Ishikawa (cell line): ENCODE results near the gene CBX1.

ENCODE experiments used
- CREB1 ChIP-seq: IDR thresholded peaks from 2 replicates; pipeline ENCODE4 v1.6.1; 2012; ENCODE audit warnings: low read depth
- EP300 ChIP-seq: IDR thresholded peaks from 2 replicates; pipeline ENCODE4 v1.6.1; 2012; ENCODE audit warnings: borderline replicate concordance
- MAX ChIP-seq: IDR thresholded peaks from 2 replicates; pipeline ENCODE4 v1.6.1; 2012
- TAF1 ChIP-seq: IDR thresholded peaks from 2 replicates; pipeline ENCODE4 v1.6.1; 2012; ENCODE audit warnings: low read depth, mild to moderate bottlenecking
- TEAD4 ChIP-seq: IDR thresholded peaks from 2 replicates; pipeline ENCODE4 v1.6.1; 2012
- ZBTB7A ChIP-seq: IDR thresholded peaks from 2 replicates; pipeline ENCODE4 v1.6.1; 2012; ENCODE audit warnings: low read depth

GRCh38 chr17:48052956-48053757, 48.1 kb downstream of the CBX1 start:
- no peak for TF ChIP-seq TEAD4
- no peak for TF ChIP-seq TAF1
- no peak for TF ChIP-seq EP300
- no peak for TF ChIP-seq ZBTB7A
- no peak for TF ChIP-seq MAX
- TF ChIP-seq CREB1 = no peak
